Neural crest cell (in vitro differentiated cells): ENCODE results near the gene TLR5. TPM values are rescaled to one million over a fixed set of nuclear protein-coding genes. Genes with fewer than 3 reads are reported as not detected.

Source experiments
- DNase-seq: peaks from one replicate; pipeline ENCODE4 v3.0.0; 2021; ENCODE audit warnings: low read depth, mixed read lengths, low spot score
- H3K27ac Mint-ChIP-seq: one replicate; pipeline ENCODE4 v1.8.0; 2021; ENCODE audit warnings: mild to moderate bottlenecking, mixed read lengths; ENCODE audit not compliant: unreplicated experiment
- H3K27me3 Mint-ChIP-seq: 2 replicates; pipeline ENCODE4 v1.8.0; 2021; ENCODE audit warnings: low read depth, mild to moderate bottlenecking, mixed read lengths
- H3K36me3 Mint-ChIP-seq: 2 replicates; pipeline ENCODE4 v1.8.0; 2021; ENCODE audit warnings: low read depth, mild to moderate bottlenecking, mixed read lengths
- H3K4me1 Mint-ChIP-seq: 2 replicates; pipeline ENCODE4 v1.8.0; 2021; ENCODE audit warnings: mixed read lengths
- H3K4me3 Mint-ChIP-seq: one replicate; pipeline ENCODE4 v1.8.0; 2021; ENCODE audit warnings: mild to moderate bottlenecking, mixed read lengths
- H3K9me3 Mint-ChIP-seq: 2 replicates; pipeline ENCODE4 v1.8.0; 2021; ENCODE audit warnings: mixed read lengths
- total RNA-seq: library from RNA; stranded (reverse); gene quantifications from 2 replicates; pipeline ENCODE4 v1.2.1, GENCODE V29; 2021
- TF ChIP-seq, protein P1 (sequence below): fragments of 200-600 bp; sonication (generic); conservative IDR thresholded peaks from 2 replicates; pipeline ENCODE4 v1.5.0; 2021; ENCODE audit warnings: antibody characterized with exemption, mild to moderate bottlenecking

The TLR5 gene
- total RNA-seq, 1 donor from 2014 or later: 0.30 TPM

DNA sequence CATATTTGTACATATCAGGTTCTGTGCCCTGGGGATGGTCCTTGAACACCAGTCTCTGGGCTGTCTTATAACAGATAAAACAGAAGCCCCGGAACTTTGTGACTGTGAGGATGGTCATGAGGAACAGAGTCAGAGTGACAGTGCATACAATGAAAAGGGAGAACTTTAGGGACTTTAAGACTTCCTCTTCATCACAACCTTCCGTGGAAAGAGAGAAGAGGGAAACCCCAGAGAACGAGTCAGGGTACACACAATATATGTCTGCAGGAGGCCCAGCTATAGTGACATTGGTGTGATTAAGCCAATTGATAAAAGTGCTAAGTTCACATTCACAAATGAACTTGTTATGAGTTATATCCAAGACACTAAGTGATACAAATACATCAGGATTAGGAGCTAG is 32.1 kb downstream of the TLR5 start:
- DNase-seq: no peak
- H3K9me3 Mint-ChIP-seq: peaks cover 2% of the 10 kb centered on the region
- no peak overlapping the region for H3K4me3 Mint-ChIP-seq
- no peaks in the 10 kb centered on the region for H3K36me3 Mint-ChIP-seq
- TF ChIP-seq, protein P1, sequence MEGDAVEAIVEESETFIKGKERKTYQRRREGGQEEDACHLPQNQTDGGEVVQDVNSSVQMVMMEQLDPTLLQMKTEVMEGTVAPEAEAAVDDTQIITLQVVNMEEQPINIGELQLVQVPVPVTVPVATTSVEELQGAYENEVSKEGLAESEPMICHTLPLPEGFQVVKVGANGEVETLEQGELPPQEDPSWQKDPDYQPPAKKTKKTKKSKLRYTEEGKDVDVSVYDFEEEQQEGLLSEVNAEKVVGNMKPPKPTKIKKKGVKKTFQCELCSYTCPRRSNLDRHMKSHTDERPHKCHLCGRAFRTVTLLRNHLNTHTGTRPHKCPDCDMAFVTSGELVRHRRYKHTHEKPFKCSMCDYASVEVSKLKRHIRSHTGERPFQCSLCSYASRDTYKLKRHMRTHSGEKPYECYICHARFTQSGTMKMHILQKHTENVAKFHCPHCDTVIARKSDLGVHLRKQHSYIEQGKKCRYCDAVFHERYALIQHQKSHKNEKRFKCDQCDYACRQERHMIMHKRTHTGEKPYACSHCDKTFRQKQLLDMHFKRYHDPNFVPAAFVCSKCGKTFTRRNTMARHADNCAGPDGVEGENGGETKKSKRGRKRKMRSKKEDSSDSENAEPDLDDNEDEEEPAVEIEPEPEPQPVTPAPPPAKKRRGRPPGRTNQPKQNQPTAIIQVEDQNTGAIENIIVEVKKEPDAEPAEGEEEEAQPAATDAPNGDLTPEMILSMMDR: no peak
- no peak overlapping the region for H3K27ac Mint-ChIP-seq
- H3K27me3 Mint-ChIP-seq: no peaks in the 10 kb centered on the region
- peaks cover 5% of the 10 kb centered on the region for H3K4me1 Mint-ChIP-seq

DNA sequence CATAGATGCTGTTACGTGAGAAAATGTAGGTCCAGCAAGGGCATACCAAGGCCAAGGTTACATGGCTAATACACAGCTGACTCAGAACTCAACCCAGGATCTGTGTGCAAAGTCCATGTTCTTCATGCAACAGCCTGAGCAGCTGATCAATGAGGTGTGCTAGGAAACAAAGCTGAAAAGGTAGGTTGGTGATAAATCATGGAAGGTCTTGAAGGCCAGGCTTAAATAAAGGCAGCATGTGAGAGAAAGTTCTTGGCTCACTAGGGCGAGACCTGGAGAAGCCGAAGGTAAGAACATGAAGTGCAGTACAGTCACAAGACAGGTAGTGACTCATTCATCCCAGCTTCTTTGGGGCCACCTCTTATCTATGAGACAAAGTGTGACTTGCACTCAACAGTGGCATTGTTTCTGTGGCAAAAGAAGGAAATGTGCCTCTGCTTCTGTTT is 33.4 kb downstream of the TLR5 start:
- TF ChIP-seq, protein P1: no peak
- Mint-ChIP-seq H3K27me3 (no peaks in the 10 kb centered on the region), H3K27ac (no peak overlapping the region), H3K36me3 (no peaks in the 10 kb centered on the region), H3K4me3 (no peak overlapping the region), H3K4me1 (peaks cover 5% of the 10 kb centered on the region), H3K9me3 (peaks cover 2% of the 10 kb centered on the region)
- DNase-seq: no peak

DNA sequence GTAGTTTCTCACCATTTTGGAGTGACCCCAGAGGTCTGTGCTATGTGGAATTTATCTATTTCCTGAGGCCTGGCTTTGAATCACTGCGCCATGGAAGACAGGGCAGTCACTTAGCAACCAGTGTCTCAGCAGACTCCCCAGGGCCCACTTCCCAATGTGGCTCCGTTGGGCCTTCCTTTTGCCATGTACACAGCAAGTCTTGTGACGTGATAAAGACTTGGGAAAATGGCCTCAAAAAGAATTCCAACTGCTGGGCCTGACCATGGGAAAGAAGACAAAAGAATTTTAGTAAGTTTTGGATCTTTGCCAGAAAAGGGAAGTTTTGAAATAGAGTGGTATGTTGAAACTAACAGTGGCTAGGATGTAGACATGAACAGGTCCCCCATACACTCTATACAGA is 36.2 kb downstream of the TLR5 start:
- Mint-ChIP-seq H3K27ac (no peak overlapping the region), H3K4me3 (no peak overlapping the region), H3K36me3 (no peaks in the 10 kb centered on the region), H3K9me3 (peaks cover 2% of the 10 kb centered on the region), H3K4me1 (peaks cover 5% of the 10 kb centered on the region), H3K27me3 (no peaks in the 10 kb centered on the region)
- DNase-seq: no peak
- TF ChIP-seq, protein P1: no peak

DNA sequence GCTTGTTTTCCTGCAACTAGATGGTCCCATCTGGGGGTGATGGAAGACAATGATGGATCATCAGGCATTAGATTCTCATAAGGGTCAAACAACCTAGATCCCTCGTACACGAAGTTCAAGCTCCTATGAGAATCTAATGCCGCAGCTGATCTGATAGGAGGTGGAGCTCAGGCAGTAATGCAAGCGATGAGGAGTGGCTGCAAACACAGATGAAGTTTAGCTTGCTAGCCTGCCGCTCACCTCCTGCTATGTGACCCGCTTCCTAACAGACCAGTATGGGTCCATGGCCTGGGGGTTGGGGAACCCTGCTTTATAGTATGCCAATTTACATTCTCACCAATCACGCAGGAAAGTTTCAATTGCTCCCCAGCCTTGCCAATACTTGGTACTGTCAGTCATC is 37.5 kb downstream of the TLR5 start:
- DNase-seq: no peak
- TF ChIP-seq, protein P1: no peak
- H3K4me3 Mint-ChIP-seq: no peak overlapping the region
- H3K36me3 Mint-ChIP-seq: peaks cover 3% of the 10 kb centered on the region
- H3K9me3 Mint-ChIP-seq: peaks cover 7% of the 10 kb centered on the region
- peaks cover 5% of the 10 kb centered on the region for H3K4me1 Mint-ChIP-seq
- H3K27ac Mint-ChIP-seq: no peak overlapping the region
- H3K27me3 Mint-ChIP-seq: no peaks in the 10 kb centered on the region

DNA sequence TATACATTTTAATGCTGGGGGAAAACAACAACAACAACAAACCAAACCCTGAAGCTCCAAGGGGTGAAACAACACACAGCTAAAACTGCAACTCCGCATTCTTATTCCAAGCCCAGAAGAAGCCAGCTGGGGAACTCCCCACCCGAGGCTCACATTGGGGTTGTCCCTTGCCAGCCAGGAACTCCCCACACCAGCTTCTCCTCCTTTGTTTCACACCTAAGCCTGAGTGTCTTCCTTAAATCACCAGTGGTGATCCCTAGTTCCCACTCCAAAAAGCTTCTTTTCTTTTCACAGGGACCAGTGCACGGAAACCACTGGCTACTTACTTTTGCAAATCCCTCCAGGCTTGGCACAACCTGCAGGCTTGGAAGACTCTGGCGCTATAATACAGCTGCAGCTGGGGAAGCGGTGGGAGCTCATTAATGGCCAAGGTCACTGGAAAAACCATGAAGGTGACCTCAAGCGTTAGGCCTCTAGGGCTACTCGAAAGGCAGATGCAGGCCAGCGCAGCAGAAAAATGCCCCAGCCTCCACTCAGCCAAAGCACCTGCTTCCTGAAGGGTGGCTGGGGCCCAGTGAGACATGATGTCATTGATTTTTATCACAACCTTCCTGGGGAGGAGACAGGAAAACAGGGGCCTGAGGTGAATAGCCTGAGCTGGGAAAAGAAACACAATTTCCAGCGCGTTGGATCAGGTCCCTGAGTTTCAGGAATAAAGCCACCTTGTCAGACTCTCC is 40.1 kb downstream of the TLR5 start:
- peaks cover 5% of the 10 kb centered on the region for H3K4me1 Mint-ChIP-seq
- TF ChIP-seq, protein P1: no peak
- no peaks in the 10 kb centered on the region for H3K27me3 Mint-ChIP-seq
- peaks cover 16% of the 10 kb centered on the region for H3K9me3 Mint-ChIP-seq
- no peak for DNase-seq
- no peak overlapping the region for H3K4me3 Mint-ChIP-seq
- peaks cover 10% of the 10 kb centered on the region for H3K36me3 Mint-ChIP-seq
- no peak overlapping the region for H3K27ac Mint-ChIP-seq
